Measurements from ENCODE around the gene HLA-DQA1. TPM values are rescaled to one million over a fixed set of nuclear protein-coding genes. Genes with fewer than 3 reads are reported as not detected.
"Not testable (repeated sequence)": the region's sequence is repeated elsewhere in the genome, so short reads cannot be mapped to it uniquely, and the experiment has no call there.

The HLA-DQA1 gene
- total RNA-seq (2014; rRNA removed; shearing (Covaris generic)), result not detected in 2 replicates
- polyA plus RNA-seq (2015; cell fraction: cytosol; rRNA removed), result not detected in 2 replicates
- polyA plus RNA-seq (2015; cell fraction: nucleus; rRNA removed), result not detected in 2 replicates

- peak; percentile 3 for DNase-seq (ENCODE audit: low read depth)
Measured at GRCh38 chr6:32637219-32637880, at the start of gene HLA-DQA1. Gene HLA-DQA1 (plus strand): TSS chr6:32637406. CDS start chr6:32637459, 53 bp downstream.

GRCh38 chr6:32588156-32588555 lies 49.0 kb upstream of the HLA-DQA1 start:
- no peak for DNase-seq (ENCODE audit: low read depth)

GRCh38 chr6:32589596-32590449 lies 47.4 kb upstream of the HLA-DQA1 start, which contains the start of gene HLA-DRB1:
Gene HLA-DRB1 (minus strand): TSS chr6:32589848. CDS start chr6:32589742, 106 bp downstream.
- DNase-seq (ENCODE audit: low read depth), result peak; percentile 5

GRCh38 chr6:32590713-32591112 lies 46.5 kb upstream of the HLA-DQA1 start:
- not testable (repeated sequence) for DNase-seq (ENCODE audit: low read depth)

- no peak for DNase-seq (ENCODE audit: low read depth)
Measured at GRCh38 chr6:32597024-32597423, 40.2 kb upstream of the HLA-DQA1 start.

DNA sequence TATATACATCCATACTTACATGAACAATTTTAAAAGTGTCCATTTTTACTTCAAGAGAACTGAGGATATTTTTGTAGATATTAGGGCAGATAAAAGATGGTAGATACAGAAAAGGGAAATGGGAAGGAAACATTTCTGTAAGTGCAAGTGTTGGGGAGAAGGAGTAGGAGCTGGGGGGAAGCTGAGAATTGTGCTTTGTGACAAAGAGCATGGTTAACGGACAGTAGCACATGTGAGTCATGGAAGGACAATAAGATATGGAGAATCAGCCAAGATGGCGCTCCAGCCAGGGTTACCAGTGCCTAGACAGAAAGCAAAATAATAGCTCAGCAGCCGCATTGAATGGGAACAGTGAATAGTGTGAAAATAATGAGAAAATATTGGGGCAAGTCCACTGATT lies 34.8 kb upstream of the HLA-DQA1 start:
- DNase-seq (ENCODE audit: low read depth), result no peak

DNA sequence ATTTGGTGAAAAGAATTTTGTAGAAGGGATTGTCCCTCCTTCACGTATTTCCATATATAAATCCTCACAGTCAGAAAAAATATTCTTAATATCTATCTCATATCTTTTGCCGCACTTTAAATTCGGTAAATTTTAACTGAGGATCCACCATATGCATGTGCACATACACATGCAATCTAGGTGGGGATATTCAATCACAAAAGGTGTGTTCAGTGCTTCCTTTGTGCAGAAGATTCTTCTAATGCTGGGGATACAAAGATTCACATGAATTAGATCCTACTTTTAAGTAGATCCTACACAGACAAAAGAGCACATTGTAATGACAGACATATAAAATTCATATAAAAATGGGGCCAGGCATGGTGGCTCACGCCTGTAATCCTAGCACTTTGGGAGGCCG lies 34.0 kb upstream of the HLA-DQA1 start:
- DNase-seq (ENCODE audit: low read depth), result no peak

DNA sequence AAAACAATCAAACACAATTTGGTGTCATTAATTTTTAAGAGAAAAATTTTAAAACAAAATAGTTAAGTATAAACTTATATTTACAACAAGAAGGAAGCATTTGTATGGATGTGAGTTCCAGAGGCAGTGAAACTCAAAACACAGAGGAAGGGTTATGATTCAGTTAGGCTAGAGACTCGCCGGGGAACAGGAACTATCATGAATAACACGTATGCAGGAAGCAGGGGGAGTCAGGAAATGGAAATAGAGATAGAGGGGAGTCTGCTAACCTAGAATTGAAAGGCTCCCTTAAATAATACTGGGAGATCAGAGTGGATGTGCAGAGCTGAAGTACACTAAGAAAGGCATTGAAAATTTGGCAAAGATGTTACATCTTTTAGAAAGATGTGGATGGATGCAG lies 33.3 kb upstream of the HLA-DQA1 start:
- DNase-seq (ENCODE audit: low read depth), result no peak

DNA sequence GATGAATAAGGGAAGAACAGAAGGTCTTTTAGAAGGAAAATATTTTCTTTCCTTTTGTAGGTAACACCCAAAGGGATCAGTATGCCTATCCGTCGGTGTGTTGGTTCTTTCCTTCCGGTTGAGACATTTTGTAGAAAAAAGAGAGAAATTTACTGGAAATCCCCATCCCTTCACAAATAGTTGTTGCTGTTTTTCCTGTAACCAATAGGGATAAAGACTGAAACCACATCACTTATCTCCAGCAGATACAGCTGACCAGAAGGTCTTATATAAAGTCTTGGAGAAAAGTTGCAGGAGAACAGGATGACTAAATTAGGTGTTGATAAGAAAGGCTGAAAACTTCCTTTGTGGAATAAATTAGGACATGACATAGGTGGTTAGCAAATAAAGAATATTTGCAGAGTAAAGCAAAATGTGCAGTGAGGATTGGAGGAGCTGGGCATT lies 32.8 kb upstream of the HLA-DQA1 start:
- no peak for DNase-seq (ENCODE audit: low read depth)

DNA sequence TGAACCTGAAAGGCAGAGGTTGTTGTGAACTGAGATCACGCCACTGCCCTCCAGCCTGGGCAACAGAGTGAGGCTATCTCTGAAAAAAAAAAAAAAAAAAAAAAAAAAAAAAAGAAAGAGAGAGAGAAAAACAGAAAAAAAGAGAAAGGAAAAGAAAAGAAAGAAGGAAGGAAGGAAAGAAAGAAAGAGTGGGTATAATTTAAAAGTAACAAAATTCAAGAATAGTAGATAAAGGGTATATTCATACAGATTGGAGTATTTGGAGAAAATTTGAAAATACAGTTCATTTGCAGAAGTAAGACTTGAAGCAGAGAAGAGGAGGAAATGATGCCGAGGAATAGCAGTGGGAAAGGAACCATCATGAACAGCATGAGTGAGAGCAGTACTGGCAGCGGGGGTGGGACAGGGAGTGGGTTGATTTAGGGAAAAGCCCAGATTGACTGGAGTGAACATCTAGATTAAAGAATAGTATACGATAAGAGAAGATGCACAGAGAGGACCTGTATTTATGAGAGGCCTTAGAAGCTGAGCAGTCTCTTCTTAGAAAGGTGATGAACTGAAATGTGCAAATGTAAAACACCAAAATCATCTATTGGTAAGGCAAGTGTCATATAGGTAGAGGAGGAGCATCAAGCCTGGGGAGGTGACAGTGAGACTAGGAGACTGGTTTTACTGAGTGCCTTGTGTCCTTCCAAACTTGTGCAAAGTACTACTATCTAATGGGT lies 29.8 kb upstream of the HLA-DQA1 start:
- DNase-seq (ENCODE audit: low read depth), result no peak

- no peak for DNase-seq (ENCODE audit: low read depth)
Measured at GRCh38 chr6:32607988-32608298, 29.3 kb upstream of the HLA-DQA1 start.

DNA sequence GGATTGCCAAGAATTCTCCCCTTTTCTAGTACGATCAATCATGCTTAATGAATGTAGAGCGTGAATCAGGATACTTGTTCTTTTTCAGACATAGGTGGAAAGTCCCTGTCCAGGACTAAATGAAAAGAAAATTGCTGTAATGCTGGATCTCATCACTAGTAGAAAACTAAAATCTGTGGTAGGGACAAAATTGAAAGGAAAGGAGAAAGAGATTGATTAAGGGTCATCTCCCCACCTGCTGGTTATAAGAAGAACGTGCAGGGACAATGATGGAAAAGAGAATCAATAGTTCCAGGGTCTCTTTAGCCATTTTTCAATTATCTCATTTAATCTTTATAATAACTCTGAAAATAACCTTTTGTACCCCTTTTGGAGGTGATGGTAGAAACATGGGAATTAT lies 28.8 kb upstream of the HLA-DQA1 start:
- no peak for DNase-seq (ENCODE audit: low read depth)

DNA sequence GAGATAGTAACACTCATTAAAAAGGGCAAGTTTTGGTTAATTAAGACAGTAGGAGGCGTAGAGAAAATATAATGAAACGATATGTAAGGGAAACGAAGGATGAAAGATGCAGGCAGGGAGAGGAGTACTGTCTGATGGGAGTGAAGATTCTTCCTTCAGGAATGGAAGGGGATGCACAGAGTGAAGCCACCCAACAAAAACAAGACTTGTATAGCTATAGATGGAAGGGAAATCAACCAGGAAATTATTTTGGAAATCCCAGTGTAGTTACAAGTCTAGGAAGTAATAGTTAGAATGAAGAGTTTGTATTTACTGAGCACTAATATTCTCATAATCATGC lies 27.8 kb upstream of the HLA-DQA1 start:
- no peak for DNase-seq (ENCODE audit: low read depth)

DNA sequence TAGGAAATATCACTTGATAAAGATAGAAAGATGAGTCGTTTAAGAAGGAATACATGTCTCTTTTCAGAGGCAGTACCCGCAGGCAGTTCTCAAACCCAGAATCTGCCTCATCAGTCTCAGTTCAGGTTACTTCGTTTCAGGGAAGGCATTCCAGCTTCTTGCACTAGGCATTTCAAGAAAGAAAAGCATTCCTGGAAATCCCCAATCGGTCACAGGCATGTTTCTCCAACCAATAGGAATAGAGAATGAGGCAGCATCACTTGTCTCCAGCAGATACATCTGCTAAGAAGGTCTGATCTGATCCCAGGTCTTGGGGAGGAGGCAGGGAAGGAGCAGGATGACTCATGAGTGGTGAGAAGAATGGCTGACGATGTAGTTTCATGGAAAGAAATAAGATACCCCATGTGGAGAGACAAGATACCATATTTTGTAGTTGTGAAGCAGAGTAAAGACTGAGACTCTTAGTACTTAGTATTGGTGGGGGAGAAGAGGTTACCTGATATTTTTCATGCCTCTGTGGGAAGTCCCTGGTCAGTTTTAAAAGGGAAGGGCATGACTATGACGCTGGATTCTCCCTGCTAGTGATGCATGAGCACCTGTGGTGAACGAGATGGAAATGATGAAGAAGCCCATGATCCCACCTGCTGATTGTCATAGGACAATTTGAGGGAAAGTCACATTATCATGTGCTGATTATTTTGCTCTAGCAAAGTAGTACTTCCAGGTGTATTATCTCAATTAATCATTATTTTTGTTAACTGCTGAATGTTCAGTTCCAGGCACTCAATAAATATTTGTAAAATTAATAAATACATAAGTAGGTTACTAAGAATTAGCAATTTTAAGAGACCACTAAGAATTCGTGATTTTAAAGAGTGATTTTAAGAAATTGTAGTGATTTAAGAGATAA lies 27.2 kb upstream of the HLA-DQA1 start:
- peak; percentile 87 for DNase-seq (ENCODE audit: low read depth)

GRCh38 chr6:32610682-32611296 lies 26.4 kb upstream of the HLA-DQA1 start:
- DNase-seq (ENCODE audit: low read depth), result no peak

- no peak for DNase-seq (ENCODE audit: low read depth)
Measured at GRCh38 chr6:32613475-32613874, 23.7 kb upstream of the HLA-DQA1 start.

- no peak for DNase-seq (ENCODE audit: low read depth)
Measured at GRCh38 chr6:32614366-32615081, 22.7 kb upstream of the HLA-DQA1 start.

GRCh38 chr6:32615885-32616532 lies 21.2 kb upstream of the HLA-DQA1 start:
- no peak for DNase-seq (ENCODE audit: low read depth)

GRCh38 chr6:32617751-32618150 lies 19.5 kb upstream of the HLA-DQA1 start:
- DNase-seq (ENCODE audit: low read depth), result no peak

Measured in HT1080 (cell line).